ENCODE results near the gene NUDT22.

Gene NUDT22

DNA sequence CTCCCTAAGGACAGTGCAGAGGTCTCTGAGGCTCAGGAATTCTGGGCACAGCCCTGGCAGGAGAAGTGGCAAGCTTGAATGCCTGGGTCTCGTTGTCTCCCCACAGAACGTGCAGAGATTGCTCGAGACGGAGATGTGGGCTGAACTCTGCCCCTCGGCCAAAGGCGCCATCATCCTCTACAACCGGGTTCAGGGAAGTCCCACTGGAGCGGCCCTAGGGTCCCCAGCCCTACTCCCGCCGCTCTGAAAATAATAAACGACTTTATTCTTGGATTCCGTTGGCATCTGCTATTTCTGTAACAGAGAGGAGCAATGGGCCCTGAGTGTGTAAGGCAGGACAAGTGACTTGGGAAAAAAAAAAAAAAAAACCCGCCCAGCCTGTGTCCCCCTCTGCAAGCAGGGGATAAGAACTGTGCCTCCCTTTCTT lies 3.7 kb downstream of the NUDT22 start:
- DNase-seq: no peak

DNA sequence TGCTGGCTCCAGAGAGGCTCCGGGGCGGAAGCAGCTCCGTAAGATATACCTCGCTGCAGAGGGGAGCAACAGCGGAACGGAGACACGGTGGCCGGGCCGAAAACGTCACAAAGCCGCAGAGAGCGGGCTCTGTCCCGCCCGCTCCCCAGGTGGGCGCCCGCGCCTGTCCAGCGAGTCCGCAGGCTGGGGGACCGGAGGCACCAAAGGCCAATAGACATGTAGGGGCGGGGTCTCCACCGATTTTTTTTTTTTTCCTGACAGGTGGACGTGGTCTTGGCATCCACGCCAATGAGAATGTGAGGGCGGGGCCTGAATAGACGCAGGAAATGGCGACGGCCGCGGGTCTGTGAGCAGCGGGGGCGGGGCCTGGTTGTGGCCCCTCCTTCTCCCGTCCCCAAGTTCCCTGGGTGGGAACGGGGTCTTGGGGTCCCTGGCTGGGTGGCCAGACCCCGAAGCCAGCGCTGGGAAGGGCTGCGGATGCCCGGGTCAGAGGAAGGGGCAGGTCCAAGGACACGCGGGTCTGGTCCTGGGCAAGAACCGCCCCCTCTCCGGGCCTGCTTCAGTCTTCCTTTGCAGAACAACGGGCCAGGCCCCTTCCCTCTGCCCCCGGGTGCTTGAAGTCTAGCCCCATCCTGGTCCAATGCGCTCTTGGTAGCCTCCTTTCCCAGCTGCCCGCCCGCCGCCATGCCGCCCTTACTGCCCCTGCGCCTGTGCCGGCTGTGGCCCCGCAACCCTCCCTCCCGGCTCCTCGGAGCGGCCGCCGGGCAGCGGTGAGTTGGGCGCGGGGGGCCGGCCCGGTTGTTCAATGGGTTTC lies 4.3 kb downstream of the NUDT22 start, which contains the start of gene DNAJC4:
TSS of gene DNAJC4 (plus strand) at position 378 of the 814 bp plus-strand sequence. CDS start at position 685, 307 bp downstream.
- DNase-seq: peak; percentile 95

DNA sequence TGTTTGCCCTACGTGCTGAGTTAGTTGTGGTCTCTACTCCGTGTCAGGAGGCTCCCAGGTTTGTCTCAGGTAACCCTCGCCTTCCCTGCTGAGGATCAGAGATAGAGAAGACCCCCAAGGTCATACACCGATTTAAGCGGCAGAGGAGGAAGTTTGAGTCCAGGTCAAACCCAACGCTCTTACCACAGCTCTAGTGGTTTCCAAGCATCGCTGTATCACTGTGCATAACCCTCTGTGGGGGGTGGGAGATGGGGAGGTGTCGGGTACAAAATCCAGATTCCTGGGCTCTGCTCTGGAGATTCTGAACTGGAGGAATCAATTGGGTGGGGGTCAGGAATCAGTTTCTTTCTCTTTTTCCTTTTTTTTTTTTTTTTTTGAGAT lies 4.9 kb downstream of the NUDT22 start:
- no peak for DNase-seq

DNA sequence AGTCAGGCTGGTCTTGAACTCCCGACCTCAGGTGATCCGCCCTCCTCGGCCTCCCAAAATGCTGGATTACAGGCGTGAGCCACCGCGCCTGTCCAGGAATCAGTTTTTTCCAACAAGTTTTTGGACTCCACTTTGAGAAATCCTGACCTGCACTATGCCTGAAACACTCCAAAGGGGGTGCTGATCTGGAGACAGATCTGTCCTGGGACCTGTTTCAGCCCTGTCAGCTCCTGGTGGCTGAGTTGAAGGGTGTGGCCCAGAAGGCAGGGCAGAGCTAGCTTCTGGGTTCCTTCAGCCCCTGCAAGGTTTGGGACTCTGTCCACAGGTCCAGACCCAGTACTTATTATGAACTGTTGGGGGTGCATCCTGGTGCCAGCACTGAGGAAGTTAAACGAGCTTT lies 5.5 kb downstream of the NUDT22 start:
- DNase-seq: no peak

DNA sequence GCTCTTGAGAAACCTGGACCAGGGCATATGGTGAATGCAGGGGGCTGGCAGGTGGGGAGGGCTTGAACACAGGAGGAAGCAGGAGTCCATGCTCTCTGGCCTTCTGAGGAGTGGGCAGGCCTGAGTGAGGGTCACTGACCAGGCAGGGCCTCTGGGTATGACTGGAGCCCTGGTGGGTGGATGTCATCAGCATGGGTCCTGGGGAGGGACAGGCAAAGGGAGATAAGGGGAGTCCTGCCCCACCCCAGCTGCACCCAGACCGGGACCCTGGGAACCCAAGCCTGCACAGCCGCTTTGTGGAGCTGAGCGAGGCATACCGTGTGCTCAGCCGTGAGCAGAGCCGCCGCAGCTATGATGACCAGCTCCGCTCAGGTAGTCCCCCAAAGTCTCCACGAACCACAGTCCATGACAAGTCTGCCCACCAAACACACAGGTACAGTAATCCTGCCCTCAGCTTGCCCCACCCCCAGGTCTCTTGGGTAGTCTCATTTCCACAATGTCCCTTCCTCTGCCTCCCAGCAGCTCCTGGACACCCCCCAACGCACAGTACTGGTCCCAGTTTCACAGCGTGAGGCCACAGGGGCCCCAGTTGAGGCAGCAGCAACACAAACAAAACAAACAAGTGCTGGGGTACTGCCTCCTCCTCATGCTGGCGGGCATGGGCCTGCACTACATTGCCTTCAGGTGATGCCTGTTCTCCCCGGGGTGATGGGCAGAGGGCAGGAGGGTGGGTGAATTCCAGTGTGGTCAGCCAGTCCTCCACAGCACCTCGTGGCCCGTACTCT lies 6.3 kb downstream of the NUDT22 start:
- DNase-seq: no peak

DNA sequence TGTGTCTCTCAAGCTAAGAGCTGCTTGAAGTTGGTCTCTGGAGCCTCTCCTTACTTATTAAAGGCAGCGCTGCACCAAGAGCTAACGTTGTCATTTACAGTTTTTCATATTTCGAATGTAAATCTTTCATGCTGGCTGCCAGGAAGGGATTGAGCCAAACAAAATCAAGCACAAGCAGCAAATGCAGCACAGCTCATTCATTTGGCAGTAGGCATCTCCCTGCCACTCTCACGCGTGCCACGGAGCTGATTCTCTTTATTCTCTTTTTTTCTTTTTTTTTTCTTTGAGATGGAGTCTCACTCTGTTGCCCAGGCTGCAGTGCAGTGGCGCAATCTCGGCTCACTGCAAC lies 6.9 kb downstream of the NUDT22 start:
- no peak for DNase-seq

DNA sequence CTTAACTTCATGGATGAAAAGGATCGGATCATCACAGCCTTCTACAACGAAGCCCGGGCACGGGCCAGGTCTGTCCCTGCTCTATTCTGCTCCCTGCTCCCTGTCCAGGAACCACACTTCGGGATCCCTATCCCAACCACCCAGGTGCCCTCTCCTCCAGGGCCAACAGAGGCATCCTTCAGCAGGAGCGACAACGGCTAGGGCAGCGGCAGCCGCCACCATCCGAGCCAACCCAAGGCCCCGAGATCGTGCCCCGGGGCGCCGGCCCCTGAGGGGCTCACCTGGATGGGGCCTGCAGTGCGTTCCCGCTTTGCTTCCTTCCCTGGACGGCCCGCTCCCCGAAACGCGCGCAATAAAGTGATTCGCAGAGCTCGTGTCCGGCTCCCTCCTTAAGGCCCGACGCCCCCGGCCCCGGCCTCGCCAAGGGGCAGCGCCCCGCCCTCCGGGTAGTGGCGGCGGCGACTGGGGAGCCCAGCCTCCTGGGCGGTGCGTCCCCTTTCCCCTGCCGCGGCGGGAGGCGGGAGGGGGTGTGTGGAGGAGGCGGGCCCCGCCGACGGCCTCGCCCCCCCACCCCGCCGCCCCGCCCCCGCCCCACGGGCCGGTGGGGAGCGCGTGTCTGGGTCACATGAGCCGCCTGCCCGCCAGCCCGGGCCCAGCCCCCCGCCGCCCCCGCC lies 8.0 kb downstream of the NUDT22 start, which contains the start of gene VEGFB:
TSS of gene VEGFB (plus strand) at position 672 of the 674 bp plus-strand sequence. CDS start 250 bp downstream, outside the sequence.
- peak; percentile 70 for DNase-seq

DNA sequence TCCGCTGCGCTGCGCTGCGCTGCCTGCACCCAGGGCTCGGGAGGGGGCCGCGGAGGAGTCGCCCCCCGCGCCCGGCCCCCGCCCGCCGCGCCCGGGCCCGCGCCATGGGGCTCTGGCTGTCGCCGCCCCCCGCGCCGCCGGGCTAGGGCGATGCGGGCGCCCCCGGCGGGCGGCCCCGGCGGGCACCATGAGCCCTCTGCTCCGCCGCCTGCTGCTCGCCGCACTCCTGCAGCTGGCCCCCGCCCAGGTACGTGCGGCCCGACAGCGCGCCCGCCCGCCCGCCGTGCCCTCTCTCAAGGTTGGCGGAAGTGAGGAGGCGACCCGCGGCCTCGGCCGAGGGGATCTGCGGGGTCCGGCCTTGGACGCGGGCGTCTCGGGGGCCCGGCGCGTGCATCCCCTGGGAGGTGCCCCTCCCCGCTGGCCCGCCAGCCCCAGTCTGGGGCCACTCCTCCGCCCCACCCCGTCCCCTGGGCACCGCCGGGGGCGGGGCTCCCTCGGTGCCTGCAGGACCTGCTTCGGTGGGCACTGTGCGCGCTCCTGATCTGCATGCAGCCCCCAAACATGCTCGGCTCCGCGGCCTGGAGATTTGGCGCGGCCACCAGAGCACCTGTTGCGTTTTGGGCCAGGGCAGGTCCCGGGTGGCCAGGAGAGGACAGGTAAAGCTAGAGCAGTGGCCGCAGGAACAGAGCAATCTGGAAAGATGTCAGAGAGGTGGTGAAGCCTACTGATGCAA lies 8.7 kb downstream of the NUDT22 start:
- DNase-seq: peak; percentile 57

DNA sequence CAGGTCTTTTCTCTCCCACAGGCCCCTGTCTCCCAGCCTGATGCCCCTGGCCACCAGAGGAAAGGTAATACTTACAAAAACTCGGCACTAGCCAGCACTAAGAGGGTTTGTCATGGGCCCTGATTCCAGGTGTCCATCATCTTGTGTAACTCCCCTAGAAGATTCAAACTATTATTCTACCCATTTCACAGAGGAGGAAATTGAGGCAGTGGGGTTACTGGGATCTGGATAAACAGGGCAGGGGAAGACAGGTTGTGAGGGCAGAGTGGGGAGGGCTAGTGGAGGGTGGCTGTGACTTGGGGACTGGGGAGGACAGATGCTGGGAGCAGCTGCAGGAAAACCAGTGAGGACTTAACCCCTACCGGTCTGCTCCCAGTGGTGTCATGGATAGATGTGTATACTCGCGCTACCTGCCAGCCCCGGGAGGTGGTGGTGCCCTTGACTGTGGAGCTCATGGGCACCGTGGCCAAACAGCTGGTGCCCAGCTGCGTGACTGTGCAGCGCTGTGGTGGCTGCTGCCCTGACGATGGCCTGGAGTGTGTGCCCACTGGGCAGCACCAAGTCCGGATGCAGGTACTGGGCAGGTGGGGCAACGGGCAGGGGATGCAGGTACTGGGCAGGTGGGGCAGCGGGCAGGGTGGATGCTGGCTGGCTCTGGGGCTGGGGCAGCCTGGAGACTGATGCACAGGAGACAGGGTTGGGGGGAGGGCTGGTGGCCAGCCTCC lies 9.5 kb downstream of the NUDT22 start:
- no peak for DNase-seq

DNA sequence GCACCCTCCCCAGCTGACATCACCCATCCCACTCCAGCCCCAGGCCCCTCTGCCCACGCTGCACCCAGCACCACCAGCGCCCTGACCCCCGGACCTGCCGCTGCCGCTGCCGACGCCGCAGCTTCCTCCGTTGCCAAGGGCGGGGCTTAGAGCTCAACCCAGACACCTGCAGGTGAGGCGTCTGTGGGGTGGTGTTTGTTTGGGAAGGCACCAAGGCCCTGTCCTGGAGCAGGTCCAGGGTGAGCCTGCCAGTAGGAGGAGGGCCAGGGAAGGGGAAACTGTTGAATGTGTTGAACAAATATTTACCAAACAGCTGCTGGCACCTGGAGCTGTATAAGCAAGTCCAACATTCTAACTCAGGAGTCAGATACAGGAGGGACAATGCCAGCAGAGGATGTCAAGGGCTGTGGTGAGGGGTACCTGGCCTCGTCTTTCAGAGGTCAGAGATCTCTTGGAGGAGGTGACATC lies 11.4 kb downstream of the NUDT22 start:
- DNase-seq: no peak

DNA sequence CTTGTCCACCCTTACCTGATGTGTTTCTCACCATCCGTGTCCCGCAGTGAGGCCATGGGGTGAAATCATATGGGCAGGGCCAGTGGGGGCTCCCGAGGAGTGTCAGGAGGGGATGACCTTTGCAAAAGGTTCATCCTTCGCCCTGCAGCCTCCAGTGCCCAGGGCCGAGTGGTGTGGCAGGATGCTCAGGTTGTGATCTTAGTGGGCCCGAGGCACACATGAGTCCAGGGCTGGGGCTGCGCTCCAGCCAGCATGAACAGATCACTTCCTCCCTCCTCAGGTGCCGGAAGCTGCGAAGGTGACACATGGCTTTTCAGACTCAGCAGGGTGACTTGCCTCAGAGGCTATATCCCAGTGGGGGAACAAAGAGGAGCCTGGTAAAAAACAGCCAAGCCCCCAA lies 12.0 kb downstream of the NUDT22 start:
- DNase-seq: no peak

DNA sequence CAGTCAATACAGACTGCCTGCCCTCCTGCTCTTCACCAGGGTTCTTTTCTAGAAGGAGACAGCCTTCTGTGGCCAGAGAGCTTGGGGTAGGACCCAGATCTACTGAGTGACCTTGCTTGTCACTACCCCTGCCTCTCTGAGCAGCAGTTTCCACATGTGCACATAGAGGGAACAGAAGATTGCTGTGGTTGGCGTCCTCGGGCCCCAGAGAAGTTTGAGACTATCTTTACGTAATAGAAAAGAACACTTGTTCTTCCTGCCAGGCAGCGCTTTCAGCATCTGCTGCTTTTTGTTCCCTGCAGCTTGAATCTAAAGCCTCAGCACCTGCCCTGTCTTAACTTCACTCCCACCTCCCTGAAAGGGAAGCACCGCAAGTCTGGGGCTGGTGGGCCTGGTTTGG lies 12.9 kb downstream of the NUDT22 start:
- no peak for DNase-seq

DNA sequence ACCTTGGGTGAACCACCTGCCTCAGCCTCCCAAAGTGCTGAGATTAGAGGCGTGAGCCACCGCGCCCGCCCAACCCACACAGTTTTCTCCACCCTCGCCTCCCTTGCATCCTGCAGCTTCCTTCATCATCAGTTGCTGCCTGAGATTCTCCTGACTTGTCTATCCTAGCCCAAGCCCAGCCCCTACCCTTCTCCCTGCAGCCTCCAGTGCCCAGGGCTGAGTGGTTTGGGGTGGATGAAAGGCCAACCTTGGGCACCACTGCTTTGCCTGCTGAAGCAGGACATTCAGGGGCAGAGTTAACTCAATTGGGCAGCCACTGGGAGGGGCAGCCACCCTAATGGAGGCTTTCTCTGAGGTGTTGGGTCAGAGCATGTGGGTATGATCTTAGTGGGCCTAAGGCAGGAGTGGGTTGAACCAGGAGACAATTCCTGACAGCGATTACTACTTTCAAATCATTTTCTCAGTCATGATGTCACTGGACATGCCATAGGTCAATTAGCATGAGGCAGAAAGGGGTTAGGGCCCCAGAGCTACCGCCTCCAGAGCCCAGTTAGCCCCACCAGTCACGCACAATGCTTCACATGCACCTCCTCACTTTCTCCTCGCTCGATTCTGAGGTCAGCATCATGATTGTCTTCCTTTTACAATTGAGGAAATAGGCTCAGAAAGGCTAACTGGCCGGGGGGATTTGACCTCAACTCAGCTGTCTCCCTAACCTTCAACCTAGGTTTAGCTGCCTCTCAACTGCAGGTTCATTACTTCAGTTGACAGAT lies 13.8 kb downstream of the NUDT22 start:
- no peak for DNase-seq

DNA sequence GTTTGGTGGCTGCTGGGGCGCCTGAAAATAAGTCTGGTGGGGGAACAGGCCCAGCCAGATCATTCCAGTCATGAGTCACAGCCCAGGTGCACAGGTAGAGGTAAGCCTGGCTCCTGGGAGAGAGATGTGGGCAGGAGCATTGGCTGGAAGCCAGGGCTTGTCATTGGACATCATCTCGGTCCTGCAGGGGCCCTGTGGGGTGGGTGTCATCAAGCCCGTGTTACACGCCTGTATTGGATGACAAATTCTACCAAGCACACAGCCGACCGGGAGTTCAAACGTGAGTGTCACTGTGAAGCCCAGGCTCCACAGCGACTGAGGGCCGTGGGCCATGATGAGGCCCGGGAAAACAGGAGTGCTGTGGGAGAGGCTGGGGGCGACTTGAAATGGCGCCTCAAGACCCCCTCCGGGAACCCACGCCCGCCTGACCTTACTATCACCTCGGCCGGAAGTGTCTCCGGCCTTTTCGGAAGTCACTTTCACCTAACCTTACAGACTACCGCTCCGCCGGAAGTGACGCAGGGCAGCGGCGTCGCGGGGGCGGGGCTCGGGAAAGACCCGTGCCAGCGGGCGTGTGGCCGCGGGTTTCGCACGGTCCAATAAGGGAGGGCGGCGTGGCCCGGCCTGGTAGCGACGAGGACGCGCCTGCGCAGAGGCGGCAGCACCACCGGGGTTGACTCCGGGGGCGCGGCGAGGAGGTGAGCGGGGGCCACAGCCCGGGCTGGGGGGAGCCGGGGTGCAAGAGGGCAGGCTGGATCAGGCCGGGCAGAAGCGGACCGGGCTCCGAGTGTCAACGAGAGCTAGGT lies 14.6 kb downstream of the NUDT22 start, which contains the start of gene FKBP2:
TSS of gene FKBP2 (plus strand) at position 661 of the 806 bp plus-strand sequence. CDS start 1,293 bp downstream, outside the sequence.
- DNase-seq: peak; percentile 95

DNA sequence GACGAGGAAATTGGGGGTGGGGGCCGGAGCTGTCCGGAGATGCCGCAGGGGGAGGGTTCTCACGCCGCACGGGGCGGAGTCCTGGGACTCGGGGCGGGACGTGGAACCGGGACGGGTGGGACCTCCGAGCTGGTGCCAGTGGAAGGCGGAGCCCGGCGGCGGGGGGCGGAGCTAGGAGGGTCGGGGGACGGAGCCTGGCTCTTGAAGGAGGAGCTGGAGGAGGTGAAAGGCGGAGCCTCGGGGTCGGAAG lies 15.1 kb downstream of the NUDT22 start:
- no peak for DNase-seq

DNA sequence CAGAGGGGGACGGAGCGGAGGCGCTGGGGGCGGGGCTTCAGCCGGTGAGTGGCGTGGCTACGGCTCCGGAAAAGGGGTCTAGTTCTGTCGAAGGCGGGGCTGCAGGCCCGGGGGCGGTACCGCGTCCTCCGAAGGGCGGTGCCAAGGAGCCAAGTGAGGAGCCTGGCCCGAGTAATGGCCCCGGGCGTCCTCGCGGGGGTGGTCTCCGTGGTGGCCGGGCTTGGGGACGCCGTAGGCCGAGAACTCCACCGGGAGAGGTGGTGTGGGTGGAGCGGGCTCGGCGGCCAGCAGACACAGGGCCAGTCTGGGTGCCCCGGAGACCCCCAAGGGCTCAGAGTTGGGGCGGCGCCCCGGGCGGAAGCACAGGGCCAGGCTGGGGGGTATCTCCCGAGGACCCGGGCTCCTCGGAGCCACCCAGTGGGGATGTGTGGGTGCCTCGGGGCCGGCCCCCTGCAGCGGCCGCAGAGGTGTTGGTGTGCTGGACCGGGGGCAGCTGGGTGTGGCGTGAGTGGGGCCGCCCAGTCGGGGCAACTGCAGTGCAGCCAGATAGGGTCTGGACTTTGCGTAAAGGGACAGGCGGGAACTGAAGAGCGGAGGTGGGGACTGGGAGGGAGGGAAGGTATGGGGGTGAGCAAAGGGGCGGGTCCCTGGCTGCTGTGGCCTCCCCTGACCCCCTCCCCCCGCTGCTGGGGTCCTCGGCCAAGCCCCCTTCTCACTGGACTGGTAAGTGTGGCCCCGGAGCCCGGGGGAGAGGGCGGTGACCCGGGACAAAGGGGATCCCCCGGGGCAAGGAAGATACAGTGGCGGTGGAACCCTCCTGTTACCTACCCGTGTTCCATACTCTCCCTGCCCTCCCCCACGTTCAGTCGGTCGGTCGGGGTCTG lies 15.7 kb downstream of the NUDT22 start:
- DNase-seq: peak; percentile 97

DNA sequence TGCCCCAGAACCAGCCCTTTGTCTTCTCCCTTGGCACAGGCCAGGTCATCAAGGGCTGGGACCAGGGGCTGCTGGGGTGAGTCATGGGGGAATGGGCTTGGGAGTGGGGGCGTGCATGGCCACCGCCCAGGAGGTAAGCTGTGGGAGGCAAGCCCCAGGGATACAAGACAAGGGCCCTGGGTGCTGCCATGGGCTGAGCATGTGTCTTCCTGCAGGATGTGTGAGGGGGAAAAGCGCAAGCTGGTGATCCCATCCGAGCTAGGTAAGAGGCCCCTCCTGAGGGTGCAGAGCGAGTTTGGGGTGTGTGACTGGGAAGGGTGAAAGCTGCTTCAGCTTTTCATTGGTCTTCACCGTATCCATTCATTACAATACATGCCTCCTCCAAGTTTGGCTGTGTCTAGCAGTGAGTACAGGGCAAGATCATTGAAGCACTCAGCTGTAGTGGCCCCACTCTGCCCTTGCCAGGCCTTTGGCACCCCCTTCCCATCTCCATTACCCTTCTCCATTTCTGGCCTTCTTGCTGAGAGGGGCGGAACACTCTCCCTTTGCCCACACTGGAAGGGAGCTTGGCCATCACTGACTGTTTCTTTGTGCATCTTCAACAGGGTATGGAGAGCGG lies 17.3 kb downstream of the NUDT22 start:
- DNase-seq: no peak

DNA sequence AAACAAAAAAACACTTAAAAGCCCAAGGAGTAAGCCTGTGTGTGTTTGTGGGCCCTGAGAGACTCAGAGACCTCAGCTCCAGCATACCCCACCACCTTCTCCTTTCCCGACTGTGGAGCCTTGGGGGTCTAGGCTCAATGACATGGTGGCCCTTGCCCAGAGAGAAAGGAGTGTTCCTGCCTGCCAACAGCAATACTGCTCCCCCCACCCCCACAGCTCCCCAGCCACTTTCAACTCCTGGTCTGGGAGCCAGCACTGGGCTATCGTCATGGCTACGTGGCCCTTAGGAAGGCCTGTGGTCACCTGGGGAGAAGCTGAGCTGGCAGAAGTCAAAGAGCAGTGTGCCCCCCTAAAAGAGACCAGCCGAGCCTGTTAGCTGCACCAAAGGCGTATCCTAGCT lies 18.0 kb downstream of the NUDT22 start:
- DNase-seq: no peak

DNA sequence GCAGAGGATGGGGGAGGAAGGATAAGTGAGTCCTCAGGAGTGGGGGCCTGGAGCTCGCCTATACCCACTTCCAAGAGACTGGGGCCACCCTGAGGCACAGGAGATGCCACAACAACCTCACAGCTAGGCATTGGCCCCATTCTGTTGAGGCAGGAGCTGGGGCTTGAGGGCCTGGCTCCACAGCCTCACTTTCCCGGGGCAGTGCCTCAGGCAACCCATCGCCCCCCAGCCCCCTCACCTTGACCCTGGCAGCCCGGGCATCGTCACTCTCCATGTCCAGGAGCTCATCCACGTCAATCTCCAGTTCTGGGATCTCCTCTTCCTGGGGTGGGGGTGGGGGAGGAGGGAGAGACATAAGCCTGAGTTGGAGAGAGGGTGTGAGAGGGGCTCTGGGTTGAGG lies 18.9 kb downstream of the NUDT22 start:
- DNase-seq: no peak
